ENCODE results near the gene HACE1.
"Not testable (repeated sequence)": the region's sequence is repeated elsewhere in the genome, so short reads cannot be mapped to it uniquely, and the experiment has no call there.

HACE1 gene

DNA sequence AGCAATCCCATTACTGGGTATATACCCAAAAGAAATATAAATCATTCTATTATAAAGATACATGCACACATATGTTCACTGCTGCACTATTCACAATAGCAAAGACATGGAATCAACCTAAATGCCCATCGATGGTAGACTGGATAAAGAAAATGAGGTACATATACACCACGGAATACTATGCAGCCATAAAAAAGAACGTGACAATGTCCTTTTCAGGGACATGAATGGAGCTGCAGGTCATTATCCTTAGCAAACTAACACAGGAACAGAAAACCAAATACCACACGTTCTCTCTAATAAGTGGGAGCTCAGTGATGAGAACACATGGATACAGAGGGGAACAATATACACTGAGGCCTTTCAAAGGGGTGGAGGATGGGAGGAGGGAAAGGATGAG, 38.9 kb downstream of the HACE1 start:
- DNase-seq, result not testable (repeated sequence)

DNA sequence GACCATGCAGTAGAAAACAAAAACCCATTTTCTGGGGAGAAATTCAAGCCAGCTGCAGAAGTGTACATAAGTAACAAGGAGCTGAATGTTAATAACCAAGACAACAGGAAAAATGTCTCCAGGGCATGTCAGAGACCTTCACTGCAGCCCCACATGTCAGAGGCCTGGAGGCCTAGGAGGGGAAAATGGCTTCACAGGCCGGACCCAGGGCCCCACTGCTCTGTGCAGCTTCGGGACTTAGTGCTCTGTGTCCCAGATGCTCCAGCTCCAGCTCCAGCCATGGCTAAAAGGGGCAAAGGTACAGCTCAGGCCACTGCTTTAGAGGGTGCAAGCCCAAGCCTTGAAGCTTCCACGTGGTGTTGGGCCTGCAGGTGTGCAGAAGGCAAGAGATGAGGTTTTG, 43.6 kb downstream of the HACE1 start:
- DNase-seq, result no peak

DNA sequence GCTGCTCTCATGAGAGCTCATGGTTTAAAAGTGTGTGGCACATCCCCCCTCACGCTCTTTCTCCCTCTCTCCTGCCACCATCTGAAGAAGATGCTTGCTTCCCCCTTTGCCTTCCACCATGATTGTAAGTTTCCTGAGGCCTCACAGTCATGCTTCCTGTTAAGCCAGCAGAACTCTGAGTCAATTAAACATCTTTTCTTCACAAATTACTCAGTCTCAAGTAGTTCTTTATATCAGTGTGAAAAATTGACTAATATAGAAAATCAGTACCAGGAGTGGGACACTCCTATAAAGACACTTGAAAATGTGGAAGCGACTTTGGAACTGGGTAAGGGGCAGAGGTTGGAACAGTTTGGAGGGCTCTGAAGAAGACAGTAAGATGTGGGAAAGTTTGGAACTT, 45.0 kb downstream of the HACE1 start:
- no peak for DNase-seq

DNA sequence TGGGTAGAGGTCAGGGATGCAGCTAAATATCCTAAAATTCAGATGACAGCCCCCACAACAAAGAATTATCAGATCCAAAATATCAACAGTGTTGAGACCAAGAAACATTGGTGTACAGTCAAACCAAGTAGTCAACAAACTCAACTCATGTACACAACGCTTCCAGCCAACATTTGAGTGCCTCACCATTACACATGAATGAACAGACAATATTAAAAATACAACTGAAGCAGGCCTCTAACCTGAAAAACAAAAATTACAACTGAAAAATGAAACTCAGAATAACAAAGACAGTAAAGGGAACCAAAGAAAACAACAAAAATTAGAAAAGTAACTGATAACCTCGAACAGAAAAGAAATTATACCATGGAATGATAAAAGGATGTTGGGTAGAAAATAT, 46.2 kb downstream of the HACE1 start:
- no peak for DNase-seq

DNA sequence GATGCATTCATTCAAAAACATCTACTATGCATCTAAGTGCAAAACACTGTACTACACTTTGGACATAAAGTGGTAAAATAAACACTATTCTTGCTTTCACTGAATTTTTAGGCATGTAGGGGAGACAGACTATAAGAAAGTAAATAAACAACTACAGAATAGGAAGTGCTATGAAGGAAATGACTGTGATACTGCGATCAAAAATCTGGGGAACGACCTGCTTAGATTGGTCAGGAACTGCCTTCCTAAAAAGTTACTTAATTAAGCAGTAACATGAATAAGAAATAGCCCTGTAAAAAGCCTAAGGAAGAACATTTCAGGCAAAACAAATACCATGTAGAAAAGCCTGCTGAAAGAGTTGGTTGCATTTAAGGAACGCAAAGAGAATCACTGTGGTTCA, 50.6 kb downstream of the HACE1 start:
- DNase-seq, result no peak

DNA sequence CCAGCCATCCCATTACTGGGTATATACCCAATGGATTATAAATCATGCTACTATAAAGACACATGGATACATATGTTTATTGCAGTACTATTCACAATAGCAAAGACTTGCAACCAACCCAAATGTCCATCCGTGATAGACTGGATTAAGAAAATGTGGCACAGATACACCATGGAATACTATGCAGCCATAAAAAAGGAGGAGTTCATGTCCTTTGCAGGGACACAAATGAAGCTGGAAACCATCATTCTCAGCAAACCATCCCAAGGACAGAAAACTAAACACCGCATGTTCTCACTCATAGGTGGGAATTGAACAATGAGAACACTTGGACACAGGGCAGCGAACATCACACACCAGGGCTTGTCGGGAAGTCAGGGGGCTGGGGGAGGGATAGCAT, 54.4 kb downstream of the HACE1 start:
- DNase-seq, result not testable (repeated sequence)

DNA sequence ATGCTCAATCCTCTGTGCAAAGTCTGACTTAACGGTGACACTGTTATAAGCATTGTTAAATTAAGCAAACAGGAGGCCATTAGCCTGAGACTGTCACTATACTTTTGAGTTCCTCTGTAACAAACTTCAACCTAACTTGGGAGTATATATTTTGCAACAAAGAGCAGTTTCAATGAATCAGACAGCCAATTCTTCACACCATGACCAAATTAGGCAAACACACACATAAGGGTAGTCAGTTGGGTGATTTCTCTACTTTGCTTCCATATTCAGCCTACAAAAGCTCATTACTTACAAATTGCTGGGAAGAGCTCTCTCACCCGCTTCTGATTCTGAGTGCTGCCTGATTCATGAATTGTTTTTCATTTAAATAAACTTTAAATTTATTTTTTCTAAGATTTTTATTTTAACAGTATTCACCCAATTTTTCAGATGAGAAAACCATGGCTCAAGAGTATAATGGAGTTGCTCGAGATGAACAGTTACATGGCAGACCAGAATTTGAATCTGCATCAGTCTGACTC, 60.5 kb downstream of the HACE1 start:
- DNase-seq, result no peak

DNA sequence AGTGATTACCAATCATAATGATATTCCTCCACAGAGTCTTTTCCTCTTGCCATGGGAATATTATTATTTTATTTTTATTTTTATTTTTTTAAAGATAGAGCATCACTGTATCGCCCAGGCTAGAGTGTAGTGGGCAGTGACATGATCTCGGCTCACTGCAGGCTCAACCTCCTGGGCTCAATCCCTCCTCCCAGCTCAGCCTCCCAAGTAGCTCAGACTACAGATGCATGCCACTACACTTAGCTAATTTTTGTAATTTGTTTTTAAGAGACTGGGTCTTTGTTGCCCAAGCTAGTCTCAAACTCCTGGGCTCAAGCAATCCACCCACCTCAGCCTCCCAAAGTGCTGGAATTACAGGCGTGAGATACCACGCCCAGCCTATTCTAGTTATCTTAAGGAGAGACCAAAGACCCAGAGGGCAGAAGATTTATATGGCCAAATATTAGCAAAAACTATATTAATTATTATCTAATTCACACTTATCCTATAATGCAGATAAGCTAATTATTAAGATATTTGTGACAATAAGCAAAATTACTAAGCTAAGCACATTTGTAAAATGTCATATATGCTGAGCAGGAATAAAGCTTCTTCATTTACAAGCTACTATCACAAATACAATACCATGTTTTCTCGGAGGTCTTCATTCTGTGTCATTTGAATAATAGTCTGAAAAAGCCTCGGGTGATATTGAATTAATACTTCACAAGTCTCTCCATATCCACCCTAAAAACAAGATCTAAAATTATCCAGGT, 63.5 kb downstream of the HACE1 start:
- no peak for DNase-seq

DNA sequence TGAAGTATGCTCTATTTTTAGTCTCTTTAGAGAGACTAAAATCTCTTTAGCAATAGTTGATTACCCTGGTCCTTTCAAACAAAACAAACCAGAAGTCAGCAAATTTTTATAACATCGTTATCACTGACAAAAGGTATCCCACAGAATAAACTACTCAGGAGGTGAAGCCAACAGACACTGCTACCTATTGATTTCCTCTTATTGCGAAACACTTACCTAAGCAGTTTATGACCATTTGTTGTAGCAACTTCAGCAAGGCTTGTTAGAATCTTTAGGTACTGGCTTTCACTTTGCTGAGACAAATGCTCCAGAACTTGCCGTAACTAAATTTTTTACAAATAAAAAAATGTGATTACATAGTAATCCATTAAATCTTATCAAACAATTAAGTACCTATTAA, 64.4 kb downstream of the HACE1 start:
- DNase-seq, result no peak

DNA sequence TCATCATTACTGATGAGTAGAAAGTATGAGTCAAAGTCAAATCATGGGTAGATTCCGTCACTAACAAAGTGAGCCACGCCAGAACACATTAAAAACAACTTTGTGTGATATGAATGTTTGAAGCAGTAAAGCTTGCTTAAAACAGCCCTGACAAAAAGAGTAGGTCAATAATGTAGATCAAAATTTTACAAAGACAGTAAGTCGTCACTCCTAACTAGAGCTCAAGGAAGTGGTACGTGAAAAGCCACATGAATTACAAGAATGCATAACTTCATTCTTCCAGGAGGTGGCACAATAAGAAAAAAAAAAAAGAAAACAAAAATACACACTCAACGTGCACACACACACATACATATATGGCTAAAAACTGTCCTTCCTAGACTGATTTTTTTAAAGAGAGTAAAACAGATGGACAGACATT, 69.9 kb downstream of the HACE1 start:
- no peak for DNase-seq

DNA sequence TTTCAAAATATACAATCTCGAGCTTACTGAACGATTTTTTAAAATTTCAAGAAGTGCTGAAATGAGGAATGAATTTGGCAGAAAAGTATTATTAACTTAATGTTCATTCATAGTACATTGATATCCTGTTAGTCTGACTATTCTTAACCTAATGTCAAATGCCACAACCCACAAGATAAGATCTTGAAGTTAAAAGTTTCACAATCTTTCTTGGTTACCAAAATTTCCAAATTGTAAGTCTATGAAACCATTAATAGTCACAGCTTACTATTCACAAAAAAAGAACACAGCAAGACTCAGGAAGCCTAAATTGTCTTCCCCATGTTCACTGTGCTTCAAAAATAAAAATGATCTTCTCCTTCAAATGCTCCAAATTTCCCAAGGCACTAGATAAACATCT, 71.3 kb downstream of the HACE1 start:
- no peak for DNase-seq

DNA sequence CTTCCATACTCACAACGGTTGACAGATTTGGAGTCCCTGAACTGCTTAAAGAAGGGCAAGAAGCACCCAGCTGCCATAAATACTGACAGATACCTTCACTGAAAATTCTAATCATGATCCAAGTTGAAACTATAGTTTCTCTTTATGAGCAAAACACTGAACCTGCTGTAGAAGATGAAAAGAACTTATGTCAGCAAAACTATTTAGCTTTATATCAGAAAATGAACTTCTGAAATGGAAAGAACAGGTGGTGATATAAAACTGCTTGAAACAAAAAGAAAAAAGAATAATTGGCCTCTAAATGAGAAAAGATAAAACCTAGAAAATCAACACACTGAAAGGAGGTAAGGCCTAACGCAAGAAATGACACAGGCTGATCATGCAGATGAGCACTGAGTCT, 72.4 kb downstream of the HACE1 start:
- no peak for DNase-seq

DNA sequence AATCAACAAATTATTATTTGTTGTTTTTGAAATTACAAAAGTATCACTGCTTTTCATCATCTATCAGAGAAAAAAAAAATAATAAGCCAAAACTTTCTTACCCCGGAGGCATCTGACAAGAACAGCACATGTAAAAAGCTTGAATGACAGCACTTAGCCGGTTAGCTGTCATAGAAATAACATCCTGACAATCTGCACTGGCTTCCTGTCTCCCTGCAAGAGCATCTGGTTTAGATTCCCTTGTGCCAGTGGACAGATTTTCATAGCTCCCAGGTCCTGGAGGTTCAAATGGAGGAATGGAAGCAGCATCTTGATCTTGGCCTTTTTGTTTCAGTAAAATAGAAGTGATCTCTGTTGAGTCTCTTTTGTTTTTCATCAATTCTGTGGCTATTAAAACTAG, 74.8 kb downstream of the HACE1 start:
- no peak for DNase-seq

DNA sequence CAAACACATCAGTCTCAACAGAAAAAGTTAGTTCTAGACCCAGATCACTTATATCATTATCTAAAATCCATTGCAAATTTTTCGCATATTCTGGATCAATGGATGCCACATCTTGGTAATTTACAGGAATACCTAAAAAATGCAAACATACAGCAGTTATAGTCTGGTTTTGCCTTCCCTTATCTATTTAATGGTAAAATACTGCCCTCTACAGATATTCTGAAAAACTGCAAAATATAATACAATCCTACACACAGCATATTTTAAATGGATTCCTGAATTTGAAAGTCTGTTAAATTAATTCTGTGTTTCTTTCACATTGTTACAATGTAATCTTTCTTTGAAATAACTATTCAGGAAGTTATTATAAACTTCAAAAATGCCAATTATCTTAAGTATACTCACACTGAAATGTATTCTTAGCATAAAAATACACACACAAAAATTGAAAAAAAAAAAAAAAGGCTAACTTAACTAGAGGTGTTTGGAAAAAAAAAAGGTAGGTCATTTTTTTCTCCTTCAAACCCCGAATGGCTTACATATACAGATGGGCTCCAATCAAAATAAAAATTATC, 88.4 kb downstream of the HACE1 start:
- no peak for DNase-seq

DNA sequence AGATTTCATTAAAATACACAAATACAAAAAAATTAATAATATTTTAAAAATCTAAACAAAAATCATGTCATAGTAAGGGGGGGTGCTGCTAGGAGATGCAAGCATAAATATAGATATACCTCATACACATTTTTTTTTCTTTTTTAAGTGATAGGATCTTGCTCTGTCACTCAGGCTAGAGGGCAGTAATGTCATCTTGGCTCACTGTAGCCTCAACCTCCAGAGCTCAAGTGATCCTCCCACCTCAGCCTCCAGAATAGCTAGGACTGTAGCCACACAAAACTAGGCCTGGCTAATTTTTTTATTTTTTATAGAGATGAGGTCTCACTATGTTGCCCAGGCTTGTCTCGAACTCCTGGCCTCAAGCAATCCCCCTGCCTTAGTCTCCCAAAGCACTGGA, 90.8 kb downstream of the HACE1 start:
- no peak for DNase-seq

DNA sequence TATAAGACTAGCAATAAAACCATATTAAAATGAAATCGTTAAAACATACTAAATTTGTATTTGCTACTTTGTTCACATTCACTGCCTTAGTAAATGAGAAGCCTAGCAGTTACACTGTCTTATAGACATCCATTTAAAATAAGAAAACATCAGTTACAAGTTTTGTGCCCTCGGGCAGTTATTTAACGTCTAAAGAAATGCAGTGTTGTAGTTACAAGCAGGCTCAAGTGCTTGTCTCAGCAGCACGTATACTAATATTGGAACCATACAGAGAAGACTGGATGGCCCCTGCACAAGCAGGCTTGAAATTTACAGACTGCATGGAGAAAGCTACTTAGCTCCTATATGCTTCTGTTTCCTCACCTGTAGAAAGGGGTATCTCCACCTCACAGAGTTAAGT, 93.1 kb downstream of the HACE1 start:
- no peak for DNase-seq

DNA sequence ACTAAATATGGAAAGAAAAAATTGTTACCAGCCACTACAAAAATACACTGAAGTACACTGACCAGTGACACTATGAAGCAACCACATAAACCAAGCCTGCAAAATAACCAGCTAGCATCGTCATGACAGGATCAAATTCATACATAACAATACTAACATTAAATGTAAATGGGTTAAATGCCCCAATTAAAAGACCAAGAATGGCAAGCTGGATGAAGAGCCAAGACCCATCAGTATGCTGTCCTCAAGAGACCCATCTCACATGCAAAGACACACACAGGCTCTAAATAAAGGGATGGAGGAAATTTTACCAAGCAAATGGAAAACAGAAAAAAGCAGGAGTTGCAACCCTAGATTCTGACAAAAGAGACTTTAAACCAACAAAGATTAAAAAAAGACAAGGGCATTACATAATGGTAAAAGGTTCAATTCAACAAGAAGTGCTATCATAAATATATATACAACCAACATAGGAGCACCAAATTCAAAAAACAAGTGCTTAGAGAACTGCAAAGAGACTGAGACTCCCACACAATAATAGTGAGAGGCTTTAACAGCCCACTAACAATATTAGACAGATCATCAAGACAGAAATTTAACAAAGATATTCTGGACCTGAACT, 104.8 kb downstream of the HACE1 start:
- no peak for DNase-seq

DNA sequence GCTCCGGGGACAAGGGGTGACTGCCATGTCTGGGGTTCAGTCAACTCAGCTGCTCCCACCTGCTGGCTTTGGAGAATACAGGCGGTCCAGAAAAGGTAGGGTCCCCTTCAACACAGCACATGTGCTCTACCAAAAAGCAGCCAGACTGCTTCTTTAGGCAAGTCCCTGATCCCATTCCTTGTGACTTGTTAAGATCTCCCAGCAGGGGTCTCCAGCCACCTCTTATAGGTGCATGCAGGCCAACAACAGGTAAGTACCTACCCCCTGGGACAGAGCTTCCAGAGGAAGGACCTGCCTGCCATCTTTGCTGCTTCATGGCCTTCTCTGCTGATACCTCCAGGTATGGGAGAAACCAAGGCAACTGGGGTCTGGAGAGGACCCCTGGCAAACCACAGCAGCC, 106.5 kb downstream of the HACE1 start:
- DNase-seq, result no peak

DNA sequence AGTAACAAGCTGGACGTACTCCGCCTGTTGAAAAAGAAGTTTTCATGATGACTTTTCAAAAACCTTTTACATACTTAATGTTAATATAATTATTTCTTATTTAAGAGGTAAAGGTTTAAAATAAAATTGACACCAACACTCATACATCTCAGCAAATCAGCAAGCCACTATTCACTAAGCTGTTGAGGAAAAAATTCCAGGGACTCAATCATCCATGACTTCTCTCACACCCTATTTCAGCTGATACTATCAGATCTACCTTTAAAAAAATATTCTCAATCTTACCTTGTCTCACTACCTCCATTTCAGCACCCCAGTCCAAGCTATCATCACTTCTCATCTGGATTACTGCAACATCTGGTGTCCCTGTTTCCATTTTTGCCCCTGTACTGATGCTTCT, 109.3 kb downstream of the HACE1 start:
- no peak for DNase-seq

DNA sequence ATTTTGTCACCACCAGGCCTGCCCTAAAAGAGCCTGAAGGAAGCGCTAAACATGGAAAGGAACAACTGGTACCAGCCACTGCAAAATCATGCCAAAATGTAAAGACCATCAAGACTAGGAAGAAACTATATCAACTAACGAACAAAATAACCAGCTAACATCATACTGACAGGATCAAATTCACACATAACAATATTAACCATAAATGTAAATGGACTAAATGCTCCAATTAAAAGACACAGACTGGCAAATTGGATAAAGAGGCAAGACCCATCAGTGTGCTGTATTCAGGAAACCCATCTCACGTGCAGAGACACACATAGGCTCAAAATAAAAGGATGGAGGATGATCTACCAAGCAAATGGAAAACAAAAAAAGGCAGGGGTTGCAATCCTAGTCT, 120.6 kb downstream of the HACE1 start:
- not testable (repeated sequence) for DNase-seq

DNA sequence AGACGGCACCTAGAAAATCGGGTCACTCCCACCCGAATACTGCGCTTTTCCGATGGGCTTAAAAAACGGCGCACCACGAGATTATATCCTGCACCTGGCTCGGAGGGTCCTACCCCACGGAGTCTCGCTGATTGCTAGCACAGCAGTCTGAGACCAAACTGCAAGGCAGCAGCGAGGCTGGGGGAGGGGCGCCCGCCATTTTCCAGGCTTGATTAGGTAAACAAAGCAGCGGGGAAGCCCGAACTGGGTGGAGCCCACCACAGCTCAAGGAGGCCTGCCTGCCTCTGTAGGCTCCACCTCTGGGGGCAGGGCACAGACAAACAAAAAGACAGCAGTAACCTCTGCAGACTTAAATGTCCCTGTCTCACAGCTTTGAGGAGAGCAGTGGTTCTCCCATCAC, 122.2 kb downstream of the HACE1 start:
- DNase-seq, result not testable (repeated sequence)

DNA sequence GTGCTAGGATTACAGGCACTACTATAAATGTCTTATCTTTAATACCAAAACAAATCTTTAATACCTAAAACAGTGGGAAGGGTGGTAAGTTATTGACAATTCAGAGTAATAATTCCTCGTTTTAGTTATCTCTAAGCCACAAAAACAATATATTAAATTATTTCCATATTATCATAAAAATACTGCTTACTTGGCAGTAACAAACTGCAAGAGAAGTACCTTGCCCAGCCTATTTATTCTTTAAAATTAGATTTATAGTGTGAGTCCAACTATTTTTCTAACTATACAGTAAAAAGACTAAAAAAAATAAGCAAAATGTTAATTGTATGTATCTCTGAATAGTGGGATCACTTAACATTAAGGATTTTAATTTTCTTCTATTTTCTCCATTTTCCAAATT, 123.2 kb downstream of the HACE1 start:
- no peak for DNase-seq

DNA sequence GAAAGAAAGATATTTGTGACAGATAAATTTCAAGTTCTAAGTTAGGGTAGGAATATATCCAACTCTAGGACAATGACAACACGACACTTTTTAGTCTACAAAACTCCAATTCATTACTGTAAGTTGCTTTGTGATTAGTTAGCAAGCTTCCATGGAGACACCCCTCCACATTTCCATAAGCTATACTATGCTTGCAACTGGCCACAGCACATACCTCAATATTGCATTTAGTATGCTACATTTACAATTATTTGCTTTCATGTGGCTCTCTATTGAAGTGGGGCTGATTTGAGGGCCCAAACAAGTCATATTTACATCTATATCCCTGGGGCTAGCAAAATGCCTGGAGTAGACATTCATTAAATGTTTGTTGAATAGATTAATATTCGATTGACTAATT, 129.3 kb downstream of the HACE1 start:
- no peak for DNase-seq

DNA sequence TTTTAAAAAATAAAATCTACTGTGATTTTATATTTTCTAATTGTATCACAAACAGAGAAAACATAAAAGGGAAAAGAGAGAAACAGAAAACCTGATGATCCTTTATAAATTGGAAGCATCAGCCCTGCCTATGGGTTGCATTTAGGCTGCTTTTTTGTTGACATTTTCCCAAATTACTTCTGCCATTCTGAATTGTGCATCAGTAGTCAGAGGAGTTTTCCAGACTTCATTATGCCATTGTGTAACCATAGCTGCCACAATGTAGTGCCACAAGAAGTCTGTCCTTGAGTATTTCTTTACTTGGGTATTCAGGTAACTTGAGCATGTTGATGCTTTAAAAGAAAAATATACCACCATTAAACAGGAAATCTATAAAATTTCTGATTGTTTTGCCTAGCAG, 130.3 kb downstream of the HACE1 start:
- DNase-seq, result no peak

Measured in cortex of kidney (tissue), 1 donor.